GM13976 (cell line): Measurements from ENCODE around the gene ELMO2.
A peak's percentile ranks its signal among the peaks of the same experiment; 100 is the strongest.

Experiments
- DNase-seq: peaks from one replicate; pipeline ENCODE4 v3.0.0; 2012; ENCODE audit warnings: low spot score
- in situ Hi-C: fragments of 300-500 bp; cut with MboI; formaldehyde crosslinking; loops from one replicate; pipeline ENCODE4 v1.12.0; 2022; ENCODE audit warnings: low sequenced_read_pairs, mixed read lengths, inconsistent platforms; ENCODE audit not compliant: unreplicated experiment
- TF ChIP-seq, protein P1 (sequence below): IDR thresholded peaks from 2 replicates; pipeline ENCODE4 v1.5.1; 2012; ENCODE audit warnings: borderline replicate concordance, mild to moderate bottlenecking; ENCODE audit not compliant: insufficient read depth; ENCODE audit errors: extremely low read depth, missing control alignments, control extremely low read depth

ELMO2 gene

DNA sequence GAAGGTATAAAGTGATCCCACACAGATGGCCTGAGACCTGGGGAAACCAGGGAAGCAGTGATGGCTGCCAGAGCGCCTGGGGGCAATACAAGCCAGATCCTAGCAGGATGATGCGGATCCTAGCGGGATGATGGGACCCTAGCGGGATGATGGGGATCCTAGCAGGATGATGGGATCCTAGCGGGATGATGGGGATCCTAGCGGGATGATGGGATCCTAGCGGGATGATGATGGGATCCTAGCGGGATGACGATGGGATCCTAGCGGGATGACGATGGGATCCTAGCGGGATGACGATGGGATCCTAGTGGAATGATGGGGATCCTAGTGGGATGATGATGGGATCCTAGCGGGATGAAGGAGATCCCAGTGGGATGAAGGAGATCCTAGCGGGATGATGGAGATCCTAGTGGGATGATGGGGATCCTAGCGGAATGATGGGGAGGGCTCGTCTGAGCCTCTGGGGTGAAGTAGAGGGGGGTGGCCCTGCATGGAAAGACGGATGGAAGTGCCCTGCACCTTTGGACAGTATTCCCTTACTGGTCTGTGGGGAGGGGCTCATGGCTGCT lies 54.0 kb downstream of the ELMO2 start:
- TF ChIP-seq, protein P1, sequence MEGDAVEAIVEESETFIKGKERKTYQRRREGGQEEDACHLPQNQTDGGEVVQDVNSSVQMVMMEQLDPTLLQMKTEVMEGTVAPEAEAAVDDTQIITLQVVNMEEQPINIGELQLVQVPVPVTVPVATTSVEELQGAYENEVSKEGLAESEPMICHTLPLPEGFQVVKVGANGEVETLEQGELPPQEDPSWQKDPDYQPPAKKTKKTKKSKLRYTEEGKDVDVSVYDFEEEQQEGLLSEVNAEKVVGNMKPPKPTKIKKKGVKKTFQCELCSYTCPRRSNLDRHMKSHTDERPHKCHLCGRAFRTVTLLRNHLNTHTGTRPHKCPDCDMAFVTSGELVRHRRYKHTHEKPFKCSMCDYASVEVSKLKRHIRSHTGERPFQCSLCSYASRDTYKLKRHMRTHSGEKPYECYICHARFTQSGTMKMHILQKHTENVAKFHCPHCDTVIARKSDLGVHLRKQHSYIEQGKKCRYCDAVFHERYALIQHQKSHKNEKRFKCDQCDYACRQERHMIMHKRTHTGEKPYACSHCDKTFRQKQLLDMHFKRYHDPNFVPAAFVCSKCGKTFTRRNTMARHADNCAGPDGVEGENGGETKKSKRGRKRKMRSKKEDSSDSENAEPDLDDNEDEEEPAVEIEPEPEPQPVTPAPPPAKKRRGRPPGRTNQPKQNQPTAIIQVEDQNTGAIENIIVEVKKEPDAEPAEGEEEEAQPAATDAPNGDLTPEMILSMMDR = no peak
- in situ Hi-C loops = no loop called here
- DNase-seq = no peak

DNA sequence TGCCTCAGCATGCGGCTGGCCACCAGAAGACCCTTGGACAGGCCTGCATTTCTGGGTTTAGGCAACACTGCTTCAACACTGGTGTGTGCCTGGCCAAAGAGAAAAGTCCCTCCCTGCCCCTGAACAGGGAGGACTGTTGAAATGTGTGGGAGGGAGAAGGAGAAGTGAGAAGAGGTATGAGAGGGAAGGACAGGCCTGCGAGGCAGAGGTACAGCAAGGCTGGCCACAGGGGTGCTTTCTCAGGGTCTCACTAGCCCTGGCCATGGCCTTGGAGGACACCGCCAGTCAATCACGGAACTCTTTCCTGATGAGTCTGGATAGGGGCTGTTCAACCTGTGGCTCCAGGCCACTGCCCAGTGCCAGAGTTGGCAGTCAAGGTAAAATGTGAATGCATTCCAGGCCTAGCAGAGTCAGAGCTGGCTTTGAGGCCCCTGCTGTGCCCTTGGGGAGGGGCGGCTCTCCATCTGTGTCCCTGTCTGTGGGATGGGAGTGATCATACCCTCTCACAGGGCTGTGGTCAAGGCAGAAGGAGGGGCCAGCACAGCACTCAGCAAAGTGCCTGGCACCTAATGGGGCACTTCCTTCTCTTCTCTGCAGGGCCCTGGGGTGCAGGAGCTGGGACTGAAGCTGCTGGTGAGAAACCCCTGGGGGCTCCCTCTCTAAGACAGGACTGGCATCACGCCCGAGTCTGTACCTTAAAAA lies 54.9 kb downstream of the ELMO2 start:
- in situ Hi-C loops = no loop called here
- DNase-seq = peak; percentile 78
- TF ChIP-seq, protein P1 = no peak

DNA sequence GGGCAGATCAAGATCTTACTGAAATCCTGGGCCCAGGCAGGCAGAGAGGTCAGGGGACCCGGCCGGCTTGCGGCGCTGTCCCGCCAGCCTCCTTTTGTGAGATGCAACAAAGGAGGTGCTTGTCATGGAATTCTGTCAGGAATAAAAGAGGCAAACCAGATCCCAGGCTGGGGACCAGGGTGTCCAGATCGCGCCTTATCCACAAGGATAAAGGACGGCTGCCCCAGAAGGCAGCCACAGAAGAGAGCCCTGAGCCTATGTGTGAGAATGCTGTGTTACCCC lies 55.5 kb downstream of the ELMO2 start:
- no peak for DNase-seq
- TF ChIP-seq, protein P1 = no peak
- in situ Hi-C loops = no loop called here

DNA sequence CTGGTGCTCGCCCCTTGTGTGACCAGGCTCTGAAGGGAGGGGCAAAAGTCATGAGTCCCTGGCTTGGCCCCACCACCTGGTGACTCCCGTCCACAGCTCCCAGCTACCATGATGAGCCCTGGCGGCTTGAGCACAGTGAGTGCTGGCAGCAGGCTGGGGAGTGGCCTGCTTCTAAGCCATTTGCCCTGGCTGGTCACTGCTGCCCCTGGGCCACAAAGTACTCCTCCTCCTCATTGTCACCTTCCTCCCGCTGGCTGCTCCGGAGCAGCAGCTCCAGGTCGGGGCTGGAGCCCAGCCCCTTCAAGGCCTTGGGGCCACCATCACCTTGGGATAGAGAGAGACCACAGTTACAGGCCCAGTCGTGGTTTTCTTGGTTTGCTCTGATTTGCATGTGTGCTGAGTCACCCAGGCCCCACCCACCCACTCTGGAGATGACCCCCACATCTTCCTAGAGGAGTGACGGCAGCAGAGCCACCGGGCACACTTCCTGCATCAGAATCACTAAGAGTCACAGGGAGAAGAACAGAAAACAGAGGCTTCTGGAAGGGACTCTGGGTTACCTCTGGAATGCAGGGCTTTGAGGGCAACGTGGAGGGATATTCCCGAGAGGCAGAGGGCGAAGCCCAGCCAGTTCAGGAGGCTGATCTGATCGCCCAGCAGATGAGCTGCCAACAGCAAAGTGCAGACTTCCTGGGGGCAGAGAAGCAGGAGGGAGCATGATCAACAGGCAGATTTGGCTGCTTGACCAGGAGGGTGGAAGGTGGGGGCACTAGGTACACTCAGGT lies 56.0 kb downstream of the ELMO2 start:
- in situ Hi-C loops = no loop called here
- TF ChIP-seq, protein P1 = no peak
- peak; percentile 87 for DNase-seq

DNA sequence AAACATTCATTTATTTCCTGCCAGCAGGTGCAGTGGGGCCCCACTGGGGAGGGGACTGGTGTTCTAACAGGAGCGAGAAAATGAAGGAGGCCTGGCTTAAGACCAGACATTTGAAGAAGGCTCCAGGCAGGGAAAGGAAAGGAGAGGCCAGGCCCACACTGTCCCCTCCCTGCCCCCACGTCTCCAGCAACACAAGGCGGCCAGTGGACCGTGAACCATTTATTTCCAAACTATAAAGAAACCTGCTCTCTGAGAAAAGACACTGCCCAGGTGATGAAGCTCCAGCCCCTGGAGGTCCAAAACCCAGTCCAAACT lies 56.7 kb downstream of the ELMO2 start:
- TF ChIP-seq, protein P1 = no peak
- in situ Hi-C loops = no loop called here
- DNase-seq = no peak

DNA sequence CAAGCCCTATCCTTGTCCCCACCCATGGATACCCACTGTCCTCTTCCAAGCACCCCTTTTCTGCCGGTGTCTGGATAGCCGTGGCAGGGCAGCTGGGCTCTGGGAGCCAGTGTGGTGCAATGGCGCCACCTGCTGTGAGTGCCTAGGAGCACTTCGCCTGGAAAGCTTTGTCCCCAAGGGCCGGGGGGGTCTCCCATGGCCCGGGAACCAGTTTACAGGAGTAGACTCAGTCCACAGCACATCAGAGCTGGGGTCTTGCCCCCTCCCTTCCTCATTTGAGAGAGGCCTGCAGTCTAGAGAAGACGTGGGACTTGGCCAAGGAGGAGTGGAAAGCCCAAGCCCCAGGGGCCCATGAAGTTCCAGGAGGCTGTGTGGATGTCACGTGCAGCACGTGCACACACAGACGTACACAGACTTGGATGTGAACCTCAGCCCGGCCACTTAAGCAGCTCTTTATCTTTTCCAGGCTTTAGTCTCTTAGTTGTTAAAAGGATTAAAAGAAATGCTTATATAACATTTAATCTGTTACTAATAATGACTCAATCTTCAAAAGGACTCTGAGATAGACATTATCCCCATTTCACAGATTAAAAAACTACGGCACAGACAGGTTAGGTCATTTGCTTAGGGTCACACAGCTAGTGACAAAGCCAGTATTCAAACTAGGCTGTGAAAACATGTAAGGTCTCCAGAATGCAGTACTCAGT lies 57.2 kb downstream of the ELMO2 start:
- DNase-seq = peak; percentile 80
- in situ Hi-C loops = no loop called here
- TF ChIP-seq, protein P1 = peak; percentile 75
